Ishikawa (cell line): Measurements from ENCODE around the gene C2CD2.

ENCODE experiments used
- CEBPB ChIP-seq: IDR thresholded peaks from 2 replicates; pipeline ENCODE4 v1.6.1; 2012
- CREB1 ChIP-seq: IDR thresholded peaks from 2 replicates; pipeline ENCODE4 v1.6.1; 2012; ENCODE audit warnings: low read depth
- EGR1 ChIP-seq: IDR thresholded peaks from 2 replicates; pipeline ENCODE4 v1.6.1; 2012
- EP300 ChIP-seq: IDR thresholded peaks from 2 replicates; pipeline ENCODE4 v1.6.1; 2012; ENCODE audit warnings: borderline replicate concordance
- FOXM1 ChIP-seq: IDR thresholded peaks from 2 replicates; pipeline ENCODE4 v1.6.1; 2012; ENCODE audit warnings: low read depth, borderline replicate concordance
- MAX ChIP-seq: IDR thresholded peaks from 2 replicates; pipeline ENCODE4 v1.6.1; 2012
- RAD21 ChIP-seq: IDR thresholded peaks from 2 replicates; pipeline ENCODE4 v1.6.1; 2012; ENCODE audit warnings: low read depth
- REST ChIP-seq: IDR thresholded peaks from 2 replicates; pipeline ENCODE4 v1.6.1; 2012; ENCODE audit warnings: low read depth, mild to moderate bottlenecking
- TAF1 ChIP-seq: IDR thresholded peaks from 2 replicates; pipeline ENCODE4 v1.6.1; 2012; ENCODE audit warnings: low read depth, mild to moderate bottlenecking
- USF1 ChIP-seq: IDR thresholded peaks from 2 replicates; pipeline ENCODE4 v1.6.1; 2012
- YY1 ChIP-seq: IDR thresholded peaks from 2 replicates; pipeline ENCODE4 v1.6.1; 2012; ENCODE audit warnings: low read depth
- ZBTB7A ChIP-seq: IDR thresholded peaks from 2 replicates; pipeline ENCODE4 v1.6.1; 2012; ENCODE audit warnings: low read depth

GRCh38 chr21:41903559-41904351 lies 50.1 kb downstream of the C2CD2 start:
- TF ChIP-seq EP300 (no peak), CREB1 (no peak), MAX (no peak), TAF1 (no peak), REST (no peak), YY1 (no peak), EGR1 (no peak), USF1 (no peak), RAD21 (no peak), ZBTB7A (no peak), FOXM1 (no peak), CEBPB (no peak)
